ENCODE data around the gene PCYT2.

DNA sequence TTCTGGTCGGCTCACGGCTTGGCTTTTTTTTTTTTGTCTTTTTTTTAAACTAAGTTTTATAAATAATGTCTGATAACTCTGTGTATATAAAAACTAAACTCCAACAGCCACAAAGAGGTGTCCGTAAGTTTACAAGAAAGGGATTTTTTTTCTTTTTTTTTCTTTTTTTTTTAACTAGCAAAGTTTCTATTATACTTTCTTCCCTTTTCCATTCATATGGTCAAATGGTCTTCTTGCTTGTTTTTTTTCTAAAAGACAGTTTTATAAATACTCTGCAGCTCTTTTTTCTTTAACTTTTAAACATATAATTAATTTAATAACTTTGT lies 10.3 kb upstream of the PCYT2 start:
- TF ChIP-seq POLR2A (IDR thresholded peaks at IDR 0.05) (no peak), POLR2AphosphoS5 (IDR thresholded peaks at IDR 0.05) (no peak)
- TF ChIP-seq, protein P1, sequence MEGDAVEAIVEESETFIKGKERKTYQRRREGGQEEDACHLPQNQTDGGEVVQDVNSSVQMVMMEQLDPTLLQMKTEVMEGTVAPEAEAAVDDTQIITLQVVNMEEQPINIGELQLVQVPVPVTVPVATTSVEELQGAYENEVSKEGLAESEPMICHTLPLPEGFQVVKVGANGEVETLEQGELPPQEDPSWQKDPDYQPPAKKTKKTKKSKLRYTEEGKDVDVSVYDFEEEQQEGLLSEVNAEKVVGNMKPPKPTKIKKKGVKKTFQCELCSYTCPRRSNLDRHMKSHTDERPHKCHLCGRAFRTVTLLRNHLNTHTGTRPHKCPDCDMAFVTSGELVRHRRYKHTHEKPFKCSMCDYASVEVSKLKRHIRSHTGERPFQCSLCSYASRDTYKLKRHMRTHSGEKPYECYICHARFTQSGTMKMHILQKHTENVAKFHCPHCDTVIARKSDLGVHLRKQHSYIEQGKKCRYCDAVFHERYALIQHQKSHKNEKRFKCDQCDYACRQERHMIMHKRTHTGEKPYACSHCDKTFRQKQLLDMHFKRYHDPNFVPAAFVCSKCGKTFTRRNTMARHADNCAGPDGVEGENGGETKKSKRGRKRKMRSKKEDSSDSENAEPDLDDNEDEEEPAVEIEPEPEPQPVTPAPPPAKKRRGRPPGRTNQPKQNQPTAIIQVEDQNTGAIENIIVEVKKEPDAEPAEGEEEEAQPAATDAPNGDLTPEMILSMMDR (IDR thresholded peaks at IDR 0.05): no peak

Data from prostate gland (tissue), 2 donors.